Germinal center (tissue), 1 donor: ENCODE measurements around the gene MAPK8IP2.
"Not testable (repeated sequence)": the region's sequence is repeated elsewhere in the genome, so short reads cannot be mapped to it uniquely, and the experiment has no call there.

ENCODE experiments used
- DNase-seq: peaks from one replicate; pipeline ENCODE4 v3.0.0; 2012; ENCODE audit warnings: mixed read lengths, low spot score

The MAPK8IP2 gene

GRCh38 chr22:50612528-50613221 lies 12.1 kb downstream of the MAPK8IP2 start:
- peak; percentile 82 for DNase-seq

DNA sequence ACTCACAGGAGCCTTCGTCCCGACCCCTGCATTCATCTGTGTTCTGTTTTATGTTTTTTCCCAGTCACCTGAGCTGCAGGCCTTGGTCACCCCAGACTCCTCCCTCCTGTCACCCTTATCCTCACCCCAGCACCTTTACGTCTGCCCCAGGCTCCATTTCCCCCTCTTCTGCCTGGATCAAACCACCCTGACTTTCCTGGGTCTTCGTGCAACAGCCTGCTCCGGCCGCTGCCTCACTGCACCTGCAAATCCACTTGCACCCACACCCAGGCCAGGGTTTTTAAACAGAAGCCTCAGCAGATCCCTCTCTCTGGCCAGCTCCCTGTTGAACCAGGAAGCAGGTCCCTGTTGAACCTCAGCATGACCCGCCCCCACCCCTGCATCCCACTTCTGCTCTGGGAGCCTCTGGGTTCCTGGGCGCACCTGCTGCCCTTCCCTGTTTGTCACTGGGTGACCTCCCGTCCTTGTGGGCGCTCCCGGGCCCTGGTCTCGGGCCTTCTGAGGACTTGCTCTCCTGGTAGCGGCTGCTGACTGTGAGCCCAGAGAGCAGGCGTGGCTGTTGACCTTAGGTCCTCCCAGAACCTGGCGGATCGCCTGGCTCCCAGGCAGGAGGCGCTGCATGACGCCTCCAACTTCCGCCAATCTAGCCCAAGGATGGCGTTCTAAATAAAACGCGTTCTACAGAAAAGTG lies 12.8 kb downstream of the MAPK8IP2 start:
- no peak for DNase-seq

DNA sequence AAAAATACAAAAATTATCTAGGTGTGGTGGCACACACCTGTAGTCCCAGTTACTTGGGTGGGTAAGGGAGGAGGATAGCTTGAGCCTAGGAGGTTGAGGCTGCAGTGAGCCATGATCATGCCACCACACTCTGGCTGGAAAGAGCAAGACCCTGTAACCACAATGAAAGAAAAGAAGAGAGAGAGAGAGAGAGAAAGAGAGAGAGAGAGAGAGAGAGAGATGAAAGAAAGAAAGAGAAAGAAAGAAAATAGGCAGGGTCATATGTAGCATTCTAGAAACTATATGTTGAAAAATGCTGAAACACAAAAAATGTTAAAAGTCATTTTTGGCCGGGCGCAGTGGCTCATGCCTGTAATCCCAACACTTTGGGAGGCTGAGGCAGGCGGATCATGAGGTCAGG lies 13.7 kb downstream of the MAPK8IP2 start:
- DNase-seq, result not testable (repeated sequence)

- DNase-seq, result peak; percentile 81
Observed at GRCh38 chr22:50620593-50621355, 20.2 kb downstream of the MAPK8IP2 start.

- no peak for DNase-seq
Observed at GRCh38 chr22:50621356-50621880, 20.8 kb downstream of the MAPK8IP2 start.

- DNase-seq, result no peak
Observed at GRCh38 chr22:50621948-50622722, 21.5 kb downstream of the MAPK8IP2 start.

DNA sequence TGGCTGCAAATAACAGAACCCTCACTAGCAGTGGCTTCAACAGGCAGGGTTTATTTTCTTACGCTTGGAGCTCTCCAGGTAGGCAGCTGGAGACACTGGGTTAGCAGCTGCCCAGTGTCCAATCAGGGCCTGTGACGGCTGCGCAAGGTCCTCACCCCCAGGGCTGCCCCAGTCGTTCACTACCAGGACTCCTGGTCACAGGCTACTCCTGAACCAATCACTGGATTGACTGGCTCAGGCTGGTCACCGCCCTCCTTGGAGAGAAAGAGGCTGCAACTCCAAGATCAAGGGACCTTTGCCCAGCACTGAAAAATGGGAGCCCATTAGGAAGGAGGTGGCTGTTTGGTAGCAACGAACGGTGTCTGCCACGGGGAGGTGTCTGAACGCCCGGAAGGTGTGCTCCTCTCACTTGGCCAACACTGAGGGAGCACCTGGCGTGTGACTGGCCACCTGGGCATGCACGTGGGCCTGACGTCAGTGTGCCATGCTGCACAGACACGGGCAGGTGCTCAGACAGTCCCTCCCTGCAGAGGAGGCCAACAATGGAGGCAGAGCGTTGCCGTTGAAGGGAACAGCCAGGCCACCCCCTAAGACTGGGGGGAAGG lies 22.2 kb downstream of the MAPK8IP2 start:
- no peak for DNase-seq

GRCh38 chr22:50624347-50625130 lies 23.9 kb downstream of the MAPK8IP2 start:
- DNase-seq, result no peak

DNA sequence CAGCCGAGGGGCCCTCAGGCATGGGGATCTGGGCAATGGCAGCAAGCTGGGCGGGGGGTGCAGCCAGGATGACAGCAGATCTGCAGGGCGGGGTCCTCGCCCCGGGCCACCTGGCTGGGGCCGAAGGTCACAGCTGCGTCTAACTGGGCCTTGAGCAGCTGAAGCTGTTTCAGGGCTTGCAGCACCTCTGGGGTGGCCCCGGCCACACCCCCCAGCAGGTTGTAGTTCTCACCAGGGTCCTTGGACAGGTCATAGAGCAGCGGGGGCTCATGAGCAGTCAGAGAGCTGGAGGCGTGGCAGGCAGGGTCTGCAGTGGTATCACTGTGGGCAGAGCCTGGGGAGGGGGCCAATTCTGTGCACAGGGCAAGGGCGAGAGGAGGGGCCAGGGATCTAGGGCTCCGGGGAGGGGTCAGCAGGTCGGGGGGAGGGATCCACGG lies 24.6 kb downstream of the MAPK8IP2 start:
- DNase-seq, result no peak

DNA sequence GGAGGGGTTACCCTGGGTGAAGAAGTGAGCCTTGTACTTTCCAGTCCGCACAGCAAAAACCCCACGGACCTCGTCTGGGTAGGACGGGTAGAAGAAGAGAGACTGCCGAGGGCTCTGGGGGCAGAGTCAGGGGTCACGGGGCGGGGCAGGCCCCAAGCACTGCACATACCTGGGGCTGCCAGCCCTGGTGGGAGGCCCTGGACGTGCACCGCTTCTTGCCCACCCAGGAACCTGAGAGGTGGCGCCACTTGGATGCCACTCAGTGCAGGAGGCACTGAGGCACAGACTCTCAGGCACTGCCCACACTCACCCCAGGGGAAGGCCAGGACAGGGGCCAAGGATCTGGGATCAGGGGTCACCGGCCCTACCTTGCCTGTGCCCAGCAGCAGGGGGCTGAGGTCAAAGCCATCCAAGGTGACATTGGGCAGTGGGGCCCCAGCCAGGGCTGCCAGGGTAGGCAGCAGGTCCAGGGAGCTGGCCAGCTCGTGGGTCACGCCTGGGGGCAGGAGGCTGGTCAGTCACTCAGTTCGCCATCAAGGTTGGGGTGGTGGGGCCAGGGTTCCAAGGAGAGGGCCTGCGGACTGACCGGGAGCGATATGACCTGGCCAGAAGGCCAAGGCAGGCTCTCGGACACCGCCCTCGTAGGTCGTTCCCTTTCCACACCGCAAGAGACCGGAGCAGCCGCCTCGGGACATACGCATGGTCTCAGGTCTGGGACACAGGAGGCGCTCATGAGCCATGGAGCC lies 25.1 kb downstream of the MAPK8IP2 start:
- no peak for DNase-seq

- DNase-seq, result no peak
Observed at GRCh38 chr22:50626314-50626849, 25.8 kb downstream of the MAPK8IP2 start.

- no peak for DNase-seq
Observed at GRCh38 chr22:50626850-50627641, 26.5 kb downstream of the MAPK8IP2 start.

DNA sequence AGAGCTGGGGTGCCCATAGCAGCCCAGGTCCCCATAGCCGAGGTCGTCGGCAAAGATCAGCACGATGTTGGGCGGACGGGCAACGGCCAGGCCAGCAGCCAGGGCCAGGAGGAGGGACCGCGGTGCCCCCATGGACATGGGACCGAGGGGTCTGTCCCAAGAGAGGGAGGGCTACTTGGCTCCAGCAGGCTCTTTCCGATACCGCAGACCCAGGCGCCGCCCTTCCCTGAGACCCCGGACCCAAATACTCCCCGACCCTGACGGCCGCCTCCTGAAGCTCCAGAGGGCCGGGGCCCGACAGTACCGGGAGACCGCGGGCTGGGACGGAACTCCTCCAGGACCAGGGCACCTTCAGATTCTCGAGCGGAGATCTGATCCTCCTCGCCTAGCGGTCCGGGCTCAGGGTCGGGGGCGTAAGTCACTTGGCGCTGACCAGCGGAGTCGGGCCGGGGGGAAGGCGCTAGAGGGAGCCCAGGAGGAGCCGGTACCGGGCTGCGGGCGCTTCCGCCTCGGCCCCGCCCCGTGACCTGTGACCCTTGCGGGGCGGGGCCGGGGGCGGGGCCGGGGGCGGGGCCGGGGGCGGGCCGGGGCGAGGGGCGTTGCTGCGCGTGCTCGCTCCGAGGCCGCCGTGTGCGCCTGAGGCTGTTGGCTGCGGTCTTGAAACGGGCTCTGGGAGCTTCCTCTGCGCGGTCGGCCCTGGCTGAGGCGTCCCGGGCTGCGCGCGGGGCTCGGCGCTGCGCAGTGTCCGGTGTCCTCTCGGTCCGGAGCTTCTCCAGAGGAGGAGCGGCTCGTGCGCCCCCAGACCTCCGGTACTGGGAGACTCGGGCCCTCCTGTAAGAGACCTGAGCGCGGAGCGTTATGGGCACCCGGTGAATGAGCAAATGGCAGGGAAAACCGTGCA lies 27.3 kb downstream of the MAPK8IP2 start, which contains the start of gene ARSA:
Gene ARSA, minus strand, starts transcription at position 511 of the 901 bp plus-strand sequence. Its CDS starts 373 bp downstream, at position 138.
- DNase-seq, result peak; percentile 84

DNA sequence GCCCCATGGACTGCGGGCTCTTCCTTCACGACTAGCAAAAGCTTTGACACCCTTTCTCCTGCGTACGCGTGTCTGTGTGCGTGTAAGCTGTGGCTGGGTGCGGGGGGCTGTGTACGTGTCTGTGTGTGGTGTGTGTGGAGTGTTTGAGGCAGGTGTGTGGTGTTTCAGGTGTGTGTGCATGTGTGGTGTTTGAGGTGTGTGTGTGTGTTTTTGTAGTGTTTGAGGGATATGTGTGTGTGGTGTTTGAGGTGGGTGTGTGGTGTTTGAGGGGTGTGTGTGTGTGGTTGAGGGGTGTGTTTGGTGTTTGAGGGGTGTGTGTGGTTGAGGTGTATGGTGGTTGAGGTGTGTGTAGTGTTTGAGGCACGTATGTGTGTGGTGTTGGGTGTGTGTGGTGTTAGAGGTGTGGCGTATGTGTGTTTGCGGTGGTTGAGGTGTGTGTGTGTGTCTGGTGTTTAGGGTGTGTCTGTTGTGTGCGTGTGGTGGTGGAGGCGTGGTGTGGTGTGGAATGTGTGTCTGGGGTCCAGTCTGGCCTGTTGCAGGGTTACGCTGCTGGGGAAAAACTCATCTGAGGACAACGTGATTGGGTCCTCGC lies 28.0 kb downstream of the MAPK8IP2 start:
- no peak for DNase-seq

- no peak for DNase-seq
Observed at GRCh38 chr22:50630376-50630775, 29.8 kb downstream of the MAPK8IP2 start.

- DNase-seq, result no peak
Observed at GRCh38 chr22:50633086-50633485, 32.5 kb downstream of the MAPK8IP2 start.

DNA sequence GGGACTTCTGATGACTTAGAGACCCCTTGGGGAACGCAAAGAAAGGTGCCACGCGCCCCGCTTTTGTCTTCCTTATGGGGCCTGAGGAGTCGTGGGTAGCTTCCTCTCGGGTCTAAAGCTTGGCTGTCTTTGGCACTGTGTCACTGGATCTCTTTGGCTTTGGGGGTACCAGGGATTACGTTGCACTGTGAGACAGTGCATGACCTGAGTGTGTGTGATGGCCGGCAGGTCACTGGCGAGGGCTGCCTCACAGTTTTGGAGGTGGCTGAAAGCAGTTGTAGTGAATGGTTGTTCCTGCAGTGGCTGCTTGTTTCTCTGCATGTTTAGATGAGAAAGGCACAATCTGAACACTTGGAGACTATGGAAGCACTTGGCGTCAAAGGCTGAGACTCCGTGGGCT lies 33.2 kb downstream of the MAPK8IP2 start:
- DNase-seq, result no peak
